Transverse colon (tissue), 4 donors: ENCODE results near the gene ACER3. TPM values are rescaled to one million over a fixed set of nuclear protein-coding genes. Genes with fewer than 3 reads are reported as not detected.
"Not testable (repeated sequence)": the region's sequence is repeated elsewhere in the genome, so short reads cannot be mapped to it uniquely, and the experiment has no call there.

Source experiments
- DNase-seq: peaks from one replicate; pipeline ENCODE4 v3.0.0-alpha.2; 2019
- H3K27ac ChIP-seq, 4 donors: fragments of 200-600 bp; sonication (generic); 2 replicates each; pipeline ENCODE4 v1.5.1; 2016 to 2018; ENCODE audit warnings: inconsistent platforms in 4 of 4
- H3K27me3 ChIP-seq: fragments of 200-600 bp; sonication (generic); 2 replicates; pipeline ENCODE4 v1.5.1; 2017; ENCODE audit warnings: inconsistent platforms
- H3K36me3 ChIP-seq, 4 donors: fragments of 200-600 bp; sonication (generic); 2 replicates each; pipeline ENCODE4 v1.5.1; 2017 to 2019; ENCODE audit warnings: inconsistent platforms in 4 of 4
- H3K4me1 ChIP-seq, 4 donors: fragments of 200-600 bp; sonication (generic); 2 replicates each; pipeline ENCODE4 v1.5.1; 2017 to 2020; ENCODE audit warnings: inconsistent platforms in 4 of 4
- H3K4me3 ChIP-seq, 4 donors: fragments of 200-600 bp; sonication (generic); 1 replicate in 1 of 4; 2 replicates in 3 of 4; pipeline versions ENCODE4 v1.5.1 to v1.6.1; 2017 to 2019; ENCODE audit warnings: inconsistent platforms in 4 of 4
- H3K9me3 ChIP-seq, 2 donors: fragments of 200-600 bp; sonication (generic); 2 replicates each; pipeline ENCODE4 v1.5.1; 2017 to 2019; ENCODE audit warnings: inconsistent platforms in 2 of 2
- EP300 ChIP-seq: sonication (generic); formaldehyde crosslinking; IDR thresholded peaks from one replicate; pipeline ENCODE4 v1.6.1; 2017; ENCODE audit warnings: antibody characterized with exemption, low read depth
- POLR2A ChIP-seq: fragments of 450-650 bp; IDR thresholded peaks from one replicate; pipeline ENCODE4 v1.6.1; 2016; ENCODE audit warnings: antibody characterized with exemption, mild to moderate bottlenecking, moderate library complexity
- POLR2AphosphoS5 ChIP-seq, 3 donors: sonication (generic); formaldehyde crosslinking; IDR thresholded peaks; one replicate each; pipeline ENCODE4 v1.6.1; 2016; ENCODE audit warnings: antibody characterized with exemption in 3 of 3
- WGBS, 2 donors: methylation state at CpG; one replicate each; pipeline ENCODE4 v1.1.5; 2018; ENCODE audit warnings: low coverage in 1 of 2; 5-methylcytosine and 5-hydroxymethylcytosine counted together
- in situ Hi-C, 4 donors: fragments of 200-750 bp; cut with MboI; loops; one replicate each; pipeline versions ENCODE4 v1.15.0 to v1.15.1; 2017; ENCODE audit warnings: low sequenced_read_pairs in 3 of 4, low pct_ligation_motif_present in 1 of 4, low pct_unique_long_range_greater_than_20kb in 1 of 4
- intact Hi-C: fragments of 100-400 bp; cut with DNase I; formaldehyde crosslinking; loops from one replicate; pipeline ENCODE4 v1.15.1; 2023; ENCODE audit warnings: low total_unique reads
- total RNA-seq, 4 donors: library from RNA; depleted of rRNA; stranded (reverse); fragments of >200 nt; gene quantifications; one replicate each; pipeline ENCODE4 v1.1.0, GENCODE V29; 2016
- TF ChIP-seq, protein P1 (sequence below), 5 experiments: fragments of 200-600 bp in 3 of 5; fragments of 450-650 bp in 2 of 5; sonication (generic) in 3 of 5; IDR thresholded peaks; 1 replicate in 2 of 5; 2 replicates in 3 of 5; pipeline ENCODE4 v1.5.1; 2016 to 2017; ENCODE audit warnings: antibody characterized with exemption in 5 of 5, inconsistent platforms in 3 of 5, mild to moderate bottlenecking in 2 of 5, moderate library complexity in 1 of 5

Gene ACER3
- total RNA-seq, 4 donors from 2014 or later: 8.8 to 72.2 (median 29.4) TPM

DNA sequence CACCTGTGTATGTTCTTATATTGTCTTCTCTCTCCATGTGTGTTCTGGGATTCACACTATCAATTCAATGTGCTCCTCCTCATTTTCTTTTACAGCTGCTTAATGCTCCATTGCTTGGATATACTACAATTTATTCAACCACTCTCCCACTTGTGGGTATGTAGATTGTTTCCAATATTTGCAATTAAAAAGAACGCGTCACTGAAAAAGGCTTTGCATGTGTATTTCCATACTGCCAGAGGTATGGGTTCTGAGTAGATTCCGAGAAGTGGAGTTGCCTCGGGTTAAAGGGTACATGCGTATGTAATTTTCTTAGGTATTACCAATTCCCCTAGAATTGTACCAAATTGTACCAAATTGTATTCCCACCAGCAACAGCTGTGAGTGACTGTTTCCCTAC is 199.1 kb downstream of the ACER3 start:
- intact Hi-C loops: no loop called here

DNA sequence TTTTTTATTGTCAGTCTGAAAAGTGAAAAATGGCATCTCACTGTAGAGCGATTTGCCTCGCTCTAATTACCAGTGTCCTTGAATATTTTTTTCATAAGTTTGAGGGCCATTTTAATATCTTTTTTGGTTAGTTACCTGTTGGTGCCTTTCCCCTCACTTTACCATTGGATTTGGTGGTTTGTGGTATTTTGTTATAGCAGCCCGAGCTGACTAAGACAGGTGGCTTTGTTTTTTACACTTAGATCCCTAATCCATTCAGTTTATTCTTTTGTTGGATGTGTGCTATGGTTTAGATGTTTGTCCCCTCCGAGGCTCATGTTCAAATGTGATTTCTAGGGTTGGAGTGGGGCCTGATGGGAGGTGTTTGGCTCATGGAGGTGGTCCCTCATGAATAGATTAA is 199.5 kb downstream of the ACER3 start:
- peaks cover 0 to 38% (median 15%) of the 10 kb centered on the region in 4 donors for H3K4me1 ChIP-seq
- H3K4me3 ChIP-seq: no peak overlapping the region
- peak overlapping the region; percentile 70 to 79 (median 74) for H3K27ac ChIP-seq
- intact Hi-C loops (no loop called here), in situ Hi-C loops (no loop called here)
- TF ChIP-seq POLR2AphosphoS5 (IDR thresholded peaks at IDR 0.05): no peak
- TF ChIP-seq, protein P1, sequence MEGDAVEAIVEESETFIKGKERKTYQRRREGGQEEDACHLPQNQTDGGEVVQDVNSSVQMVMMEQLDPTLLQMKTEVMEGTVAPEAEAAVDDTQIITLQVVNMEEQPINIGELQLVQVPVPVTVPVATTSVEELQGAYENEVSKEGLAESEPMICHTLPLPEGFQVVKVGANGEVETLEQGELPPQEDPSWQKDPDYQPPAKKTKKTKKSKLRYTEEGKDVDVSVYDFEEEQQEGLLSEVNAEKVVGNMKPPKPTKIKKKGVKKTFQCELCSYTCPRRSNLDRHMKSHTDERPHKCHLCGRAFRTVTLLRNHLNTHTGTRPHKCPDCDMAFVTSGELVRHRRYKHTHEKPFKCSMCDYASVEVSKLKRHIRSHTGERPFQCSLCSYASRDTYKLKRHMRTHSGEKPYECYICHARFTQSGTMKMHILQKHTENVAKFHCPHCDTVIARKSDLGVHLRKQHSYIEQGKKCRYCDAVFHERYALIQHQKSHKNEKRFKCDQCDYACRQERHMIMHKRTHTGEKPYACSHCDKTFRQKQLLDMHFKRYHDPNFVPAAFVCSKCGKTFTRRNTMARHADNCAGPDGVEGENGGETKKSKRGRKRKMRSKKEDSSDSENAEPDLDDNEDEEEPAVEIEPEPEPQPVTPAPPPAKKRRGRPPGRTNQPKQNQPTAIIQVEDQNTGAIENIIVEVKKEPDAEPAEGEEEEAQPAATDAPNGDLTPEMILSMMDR (IDR thresholded peaks at IDR 0.05): no peak
- no peak for TF ChIP-seq EP300
- no peak for TF ChIP-seq POLR2A
- H3K27me3 ChIP-seq: no peaks in the 10 kb centered on the region
- H3K36me3 ChIP-seq: no peaks in the 10 kb centered on the region
- peaks cover 10 to 16% of the 10 kb centered on the region in 2 donors for H3K9me3 ChIP-seq
- WGBS, 2 donors: 83 to 100% methylated on average over 2 to 4 of the region's 4 CpGs
- no peak for DNase-seq

More for the DNA sequence above, 199.1 kb downstream of the ACER3 start:
- Histone ChIP-seq H3K27ac (no peak overlapping the region), H3K4me1 (peaks cover 0 to 34% (median 15%) of the 10 kb centered on the region in 4 donors), H3K4me3 (no peak overlapping the region), H3K36me3 (no peaks in the 10 kb centered on the region), H3K9me3 (peaks cover 10 to 16% of the 10 kb centered on the region in 2 donors), H3K27me3 (no peaks in the 10 kb centered on the region)
- in situ Hi-C loops: no loop called here
- WGBS, 2 donors: 71 to 88% methylated on average over 3 to 5 of the region's 5 CpGs
- TF ChIP-seq POLR2A (no peak), POLR2AphosphoS5 (IDR thresholded peaks at IDR 0.05) (no peak)
- TF ChIP-seq, protein P1 (IDR thresholded peaks at IDR 0.05): no peak
- DNase-seq: no peak

DNA sequence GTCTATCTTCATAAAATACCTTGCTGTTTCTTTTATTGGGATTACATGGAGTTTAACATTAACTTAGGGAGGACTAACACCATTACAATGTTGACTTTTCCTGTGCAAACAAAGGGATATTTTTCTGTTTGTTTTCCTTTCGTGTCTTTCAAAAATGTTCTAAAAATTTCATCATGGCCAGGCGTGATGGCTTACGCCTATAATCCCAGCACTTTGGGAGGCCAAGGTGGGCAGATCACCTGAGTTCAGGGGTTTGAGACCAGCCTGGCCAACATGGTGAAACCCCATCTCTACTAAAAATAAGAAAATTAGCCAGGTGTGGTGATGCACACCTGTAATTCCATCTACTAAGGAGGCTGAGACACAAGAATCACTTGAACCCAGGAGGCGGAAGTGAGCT is 200.5 kb downstream of the ACER3 start:
- H3K36me3 ChIP-seq, intact Hi-C loops, H3K27me3 ChIP-seq, DNase-seq, in situ Hi-C loops, H3K4me3 ChIP-seq: not testable (repeated sequence)
- H3K27ac ChIP-seq: peak overlapping the region; percentile 70 to 79 (median 74)
- H3K4me1 ChIP-seq: peaks cover 0 to 49% (median 25%) of the 10 kb centered on the region in 4 donors
- 49 to 64% methylated on average over 4 of the region's 4 CpGs for WGBS, 2 donors
- H3K9me3 ChIP-seq: peaks cover 8 to 13% of the 10 kb centered on the region in 2 donors
- TF ChIP-seq POLR2AphosphoS5 (IDR thresholded peaks at IDR 0.05): peak in 1 of 3 donors; percentile 37

DNA sequence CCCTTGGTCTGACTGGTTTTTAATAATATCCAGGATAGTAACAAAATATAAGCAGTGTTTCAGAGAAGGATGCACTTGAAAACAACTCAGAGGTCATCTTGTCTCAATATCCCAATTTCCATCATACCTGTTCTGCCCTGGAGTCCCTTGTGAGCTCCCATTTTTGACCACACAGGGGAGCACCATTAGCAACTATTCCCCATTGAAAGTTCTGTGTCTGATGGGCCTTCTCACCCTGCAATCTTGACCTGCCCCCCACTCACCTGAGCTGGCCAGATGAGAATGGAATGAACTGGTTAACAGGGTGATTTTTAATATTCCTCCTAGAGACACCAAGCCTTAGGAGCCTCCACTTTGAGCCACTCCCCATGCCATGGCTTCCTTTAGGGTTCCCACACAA is 202.2 kb downstream of the ACER3 start:
- no peak for DNase-seq
- no peak overlapping the region for H3K4me3 ChIP-seq
- H3K27ac ChIP-seq: peak overlapping the region; percentile 56 to 73 (median 66)
- no peaks in the 10 kb centered on the region for H3K9me3 ChIP-seq
- TF ChIP-seq EP300 (no peak), POLR2AphosphoS5 (IDR thresholded peaks at IDR 0.05) (no peak), POLR2A (no peak)
- TF ChIP-seq, protein P1 (IDR thresholded peaks at IDR 0.05): no peak
- H3K36me3 ChIP-seq: no peaks in the 10 kb centered on the region
- H3K27me3 ChIP-seq: no peaks in the 10 kb centered on the region
- intact Hi-C loops (no loop called here), in situ Hi-C loops (no loop called here)
- peaks cover 0 to 52% (median 30%) of the 10 kb centered on the region in 4 donors for H3K4me1 ChIP-seq

DNA sequence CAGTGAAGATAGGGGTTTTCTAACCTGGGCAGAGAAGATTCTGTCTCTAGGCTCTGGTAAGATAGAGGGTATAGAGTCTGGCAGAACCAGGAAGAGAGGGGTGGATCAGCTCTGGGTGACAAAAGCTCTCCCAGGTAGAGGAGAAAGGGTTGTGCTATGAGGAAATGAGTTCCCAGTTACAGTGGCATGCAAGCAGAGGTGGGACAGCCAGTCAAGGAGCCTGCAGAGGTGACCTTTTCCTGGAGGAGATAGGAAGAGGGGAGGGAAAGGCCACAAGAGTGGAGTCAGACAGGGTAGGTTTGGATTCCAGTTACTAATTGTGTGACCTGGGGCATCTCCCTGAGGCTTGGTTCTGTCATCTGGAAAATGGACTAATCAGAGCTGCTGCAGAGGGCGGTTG is 202.7 kb downstream of the ACER3 start:
- peaks cover 0 to 52% (median 32%) of the 10 kb centered on the region in 4 donors for H3K4me1 ChIP-seq
- H3K27me3 ChIP-seq: no peaks in the 10 kb centered on the region
- H3K4me3 ChIP-seq: no peak overlapping the region
- no peaks in the 10 kb centered on the region for H3K36me3 ChIP-seq
- intact Hi-C loops (no loop called here), in situ Hi-C loops (no loop called here)
- 91% methylated on average over 1 of the region's 1 CpG; no CpG with 5 or more reads in 1 of the 2 donors for WGBS, 2 donors
- H3K27ac ChIP-seq: peak overlapping the region; percentile 56 to 73 (median 66)
- DNase-seq: no peak
- no peaks in the 10 kb centered on the region for H3K9me3 ChIP-seq
- peak; percentile 47 for TF ChIP-seq POLR2A
- TF ChIP-seq POLR2AphosphoS5 (IDR thresholded peaks at IDR 0.05): no peak
- no peak for TF ChIP-seq EP300
